Measurements from ENCODE around the gene HEATR5B.

DNA sequence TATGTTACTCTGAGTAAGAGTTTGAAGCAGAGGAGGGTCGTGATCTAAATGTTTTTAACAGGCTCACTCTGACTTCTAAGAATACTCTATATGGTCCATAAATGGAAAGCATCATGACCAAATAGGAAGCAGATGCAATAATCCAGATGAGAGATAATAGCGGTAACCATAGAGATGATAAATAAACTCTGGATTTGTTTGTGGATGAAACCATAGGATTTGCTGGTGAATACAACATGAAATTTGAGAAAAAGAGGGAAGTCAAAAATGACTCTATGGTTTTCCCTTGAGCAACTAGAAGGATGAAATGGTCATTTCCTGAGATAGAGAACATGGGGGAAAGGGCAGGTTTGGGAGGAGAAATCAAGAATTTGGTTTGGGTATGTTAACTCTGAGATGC, 3.9 kb downstream of the HEATR5B start:
- TF ChIP-seq BHLHE40 (IDR thresholded peaks at IDR 0.05; ENCODE audit: borderline replicate concordance) (no peak), HDGF (IDR thresholded peaks at IDR 0.05; ENCODE audit: borderline replicate concordance) (no peak)
